HG02571 (cell line): ENCODE measurements around the gene PHACTR3.
"Not testable (repeated sequence)": the region's sequence is repeated elsewhere in the genome, so short reads cannot be mapped to it uniquely, and the experiment has no call there.

ENCODE experiments used
- ATAC-seq: cut with Tn5 transposase; IDR thresholded peaks from one replicate; pipeline ENCODE4 v1.9.1; 2021; ENCODE audit warnings: mild to moderate bottlenecking, moderate library complexity; ENCODE audit not compliant: unreplicated experiment

Gene PHACTR3

GRCh38 chr20:59603781-59604541 is at the start of gene PHACTR3:
PHACTR3 (plus strand) TSS chr20:59604540; CDS start chr20:59605015, 475 bp downstream.
- ATAC-seq: no peak

GRCh38 chr20:59557733-59558529 is 46.4 kb upstream of the PHACTR3 start:
- ATAC-seq: not testable (repeated sequence)

DNA sequence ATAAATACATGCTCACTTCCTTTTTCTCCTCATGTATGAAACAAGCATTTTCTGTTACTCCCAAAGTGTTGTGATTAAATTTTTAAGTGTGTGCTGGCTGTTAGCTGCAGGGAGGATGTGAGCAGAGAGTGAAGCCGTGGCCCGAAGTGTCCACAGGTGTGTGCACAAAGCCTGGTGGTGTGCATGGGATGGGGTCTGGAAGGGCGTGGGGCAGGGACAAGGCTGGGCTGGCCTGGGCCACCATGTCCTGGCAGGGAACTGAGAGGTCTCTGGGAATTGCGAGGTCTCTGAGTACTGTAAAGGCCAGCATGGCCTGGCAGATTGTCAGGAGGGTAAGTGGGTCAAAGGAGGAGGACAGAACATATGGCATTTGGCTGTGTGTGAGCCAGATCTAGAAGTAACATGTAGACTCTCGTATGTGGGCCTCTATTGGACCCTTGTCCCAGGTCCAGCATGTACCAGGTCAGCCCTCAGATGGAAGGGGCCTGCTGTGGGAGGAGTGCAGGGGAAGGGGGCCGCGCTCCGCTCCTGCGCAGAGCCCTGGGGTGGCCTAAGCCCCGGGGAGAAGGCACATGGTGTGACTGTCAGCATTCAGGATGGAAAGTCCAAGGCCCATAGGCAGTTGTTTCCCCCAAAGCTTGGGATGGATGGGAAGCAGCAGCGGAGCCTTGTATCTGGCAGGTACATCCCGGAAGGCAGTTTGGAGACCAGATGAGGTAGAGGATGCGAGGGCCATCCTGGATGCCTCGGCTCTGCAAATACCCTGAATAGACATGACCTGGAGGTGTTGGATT is 45.1 kb upstream of the PHACTR3 start:
- no peak for ATAC-seq

DNA sequence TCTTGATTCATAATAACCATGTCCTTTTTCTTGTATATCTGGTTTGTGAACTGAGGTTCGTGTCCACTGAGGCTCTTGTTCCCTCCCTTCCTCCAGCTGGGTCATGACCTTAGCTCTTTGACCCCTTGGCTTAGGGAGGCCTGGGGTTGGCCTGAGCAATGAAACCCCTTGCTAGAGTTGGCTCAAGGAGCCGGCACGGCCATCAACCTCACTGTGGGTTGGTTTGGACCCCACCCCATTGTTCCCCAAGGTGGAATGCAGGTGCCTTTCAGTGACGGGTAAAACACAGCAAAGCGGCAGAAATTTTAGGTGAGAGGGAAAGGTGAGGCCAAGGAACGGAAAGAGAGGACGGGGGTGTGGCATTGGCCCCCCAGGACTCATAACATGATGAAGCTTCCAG is 44.5 kb upstream of the PHACTR3 start:
- ATAC-seq: no peak

DNA sequence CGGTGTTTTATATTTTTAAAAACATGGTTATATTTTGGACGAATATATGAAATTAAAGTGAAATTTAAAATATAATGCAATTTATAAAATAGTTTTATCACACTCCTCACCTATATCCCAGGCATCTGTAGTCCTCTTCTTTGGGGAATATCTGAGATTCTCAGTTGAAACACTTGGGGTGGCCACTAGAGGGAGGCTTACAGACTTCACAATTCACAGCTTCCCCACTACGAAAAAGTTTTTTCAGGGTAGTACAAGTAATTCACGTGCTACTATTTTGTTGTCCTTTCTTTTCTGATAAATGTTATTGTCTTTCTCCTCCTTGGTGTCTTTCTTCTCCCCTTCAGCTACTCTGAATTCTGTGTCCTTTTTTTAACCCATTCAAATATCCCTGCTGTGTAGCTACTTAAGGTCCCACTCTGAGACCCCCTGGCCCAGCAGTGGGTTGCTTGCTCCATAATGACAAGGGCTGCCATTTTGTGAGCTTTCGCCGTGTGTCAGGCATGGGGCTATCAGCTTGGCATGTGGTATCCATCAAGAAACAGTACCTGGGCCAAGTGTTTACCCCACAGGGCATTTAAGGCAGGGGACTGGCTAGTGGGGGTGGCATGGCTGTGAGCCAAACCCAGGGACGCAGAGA is 43.6 kb upstream of the PHACTR3 start:
- ATAC-seq: no peak

DNA sequence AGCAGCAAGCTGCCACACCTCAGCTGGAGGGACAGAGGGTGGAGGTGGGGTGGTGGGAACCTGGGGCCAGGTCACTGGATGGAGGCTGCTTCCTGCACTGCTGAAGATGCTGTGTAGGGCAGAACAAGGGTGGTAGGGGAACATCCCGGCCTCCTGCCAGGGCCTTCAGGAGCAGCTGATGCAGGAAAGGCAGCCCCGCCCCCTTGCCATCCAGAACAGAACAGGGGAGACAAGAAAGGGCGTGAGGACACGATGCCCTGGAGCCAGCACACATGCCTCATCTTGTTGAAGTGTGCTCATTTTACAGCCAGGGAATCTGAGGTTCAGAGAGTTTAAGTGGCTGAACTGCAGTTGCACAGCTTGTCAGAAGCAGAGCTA is 43.1 kb upstream of the PHACTR3 start:
- ATAC-seq: no peak

- no peak for ATAC-seq
Measured at GRCh38 chr20:59561614-59562277, 42.6 kb upstream of the PHACTR3 start.

- ATAC-seq: no peak
Measured at GRCh38 chr20:59564171-59564570, 40.2 kb upstream of the PHACTR3 start.

GRCh38 chr20:59564943-59565342 is 39.4 kb upstream of the PHACTR3 start:
- no peak for ATAC-seq

- ATAC-seq: no peak
Measured at GRCh38 chr20:59565768-59566461, 38.4 kb upstream of the PHACTR3 start.

DNA sequence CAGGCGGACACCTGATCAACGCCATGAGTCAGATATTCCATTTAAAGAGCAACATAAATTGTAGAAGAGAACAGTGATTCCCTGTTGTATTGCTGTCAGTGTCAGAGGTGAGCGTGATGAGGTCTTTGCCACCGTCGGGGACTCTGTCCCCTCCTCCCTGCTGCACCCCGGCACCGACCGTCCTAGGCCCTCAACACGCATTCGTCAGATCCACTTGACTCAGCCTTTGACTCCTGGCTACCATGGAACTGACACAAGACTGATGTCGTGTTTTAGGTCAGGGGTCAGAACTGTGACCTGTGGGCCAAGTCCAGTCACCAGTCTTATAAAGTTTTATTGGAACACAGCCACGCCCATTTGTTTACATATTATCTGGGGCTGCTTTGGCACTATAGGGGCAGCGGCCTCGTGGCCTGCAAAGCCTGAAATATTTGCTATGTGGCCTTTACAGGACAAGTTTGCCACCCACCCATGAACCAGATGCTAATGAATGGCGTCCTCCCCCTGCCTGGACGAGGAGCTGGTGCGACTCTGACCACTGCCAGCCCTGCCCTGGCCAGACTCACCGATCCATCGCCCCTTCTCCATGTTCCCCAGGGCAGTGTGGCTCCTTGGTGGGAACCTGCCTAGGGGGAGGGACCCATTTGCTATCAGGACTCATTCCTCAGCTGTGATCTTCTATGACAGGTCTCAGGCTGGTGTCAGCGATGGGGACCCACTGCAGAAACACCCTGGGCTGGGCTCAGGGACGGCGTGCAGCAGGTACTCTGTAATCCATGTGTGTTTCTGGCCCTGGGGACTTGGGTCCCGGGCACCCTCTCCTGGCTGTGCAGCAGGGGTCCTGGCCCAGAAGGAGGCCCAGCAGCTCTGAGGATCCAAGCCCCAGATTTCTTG is 37.5 kb upstream of the PHACTR3 start:
- no peak for ATAC-seq

DNA sequence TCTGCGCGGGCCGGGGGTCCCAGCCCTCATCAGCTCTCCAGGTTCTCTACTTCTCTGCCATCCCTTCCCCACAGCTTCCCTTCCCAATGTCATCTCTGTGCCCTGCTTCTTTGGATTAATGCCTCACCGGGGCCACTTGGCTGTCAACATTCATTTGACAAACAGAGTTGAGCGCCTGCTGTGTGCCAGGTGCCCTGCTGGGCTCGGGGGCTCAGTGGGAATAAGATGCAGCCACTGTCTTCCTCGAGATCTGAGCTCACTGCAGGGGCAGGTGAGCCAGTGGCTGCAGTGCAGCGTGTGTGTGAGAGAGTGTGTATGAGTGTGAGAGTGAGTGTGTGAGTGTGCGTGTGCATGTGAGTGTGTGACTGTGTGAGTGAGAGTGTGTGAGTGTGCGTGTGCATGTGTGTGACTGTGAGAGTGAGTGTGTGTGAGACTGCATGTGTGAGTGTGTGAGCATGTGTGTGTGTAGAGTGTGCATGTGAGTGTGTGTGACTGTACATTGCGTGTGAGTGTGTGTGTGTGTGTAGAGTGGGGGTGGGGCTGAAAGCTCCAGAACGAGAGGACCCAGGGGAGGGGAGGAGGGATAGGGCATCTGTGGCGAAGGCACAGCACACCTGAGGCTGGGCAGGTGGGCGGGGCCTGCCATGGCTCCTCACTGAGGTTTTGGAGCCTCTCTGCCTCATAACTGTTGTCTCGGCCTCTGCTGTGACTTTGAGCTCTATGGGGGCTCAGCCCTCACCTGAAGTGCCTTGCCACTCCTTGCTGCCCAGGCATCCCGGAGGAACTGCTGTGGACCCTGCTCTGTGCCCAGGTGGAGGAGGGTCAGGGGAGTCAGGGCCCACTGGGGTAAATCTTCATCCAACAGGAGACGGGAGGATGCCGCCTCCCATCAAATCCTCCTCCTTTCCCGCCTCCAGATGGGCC is 36.5 kb upstream of the PHACTR3 start:
- ATAC-seq: no peak

DNA sequence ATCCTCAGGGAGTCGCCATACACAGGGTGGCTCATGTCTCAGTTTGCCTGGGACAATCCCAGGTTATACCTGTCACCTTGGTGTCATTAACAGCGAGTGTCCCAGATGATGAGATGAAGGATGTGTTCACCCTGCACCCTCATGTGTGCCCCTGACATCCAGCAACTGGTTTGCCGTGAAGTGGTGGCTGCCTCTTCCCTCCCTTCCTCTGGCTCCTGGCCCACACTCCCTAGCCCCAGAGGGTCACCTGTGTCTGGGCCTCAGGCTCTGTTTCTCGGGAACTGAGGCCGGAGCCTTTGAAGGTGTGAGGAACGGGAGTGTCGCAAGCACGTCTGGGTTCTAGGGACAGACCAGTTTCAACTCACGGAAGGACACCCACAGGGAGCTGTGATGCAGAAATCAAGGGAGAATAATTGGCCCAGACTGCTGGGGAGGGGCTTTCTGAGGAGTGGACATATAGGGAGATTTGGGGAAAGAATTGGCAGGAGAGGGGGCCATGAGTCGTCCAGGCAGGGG is 35.8 kb upstream of the PHACTR3 start:
- ATAC-seq: no peak

DNA sequence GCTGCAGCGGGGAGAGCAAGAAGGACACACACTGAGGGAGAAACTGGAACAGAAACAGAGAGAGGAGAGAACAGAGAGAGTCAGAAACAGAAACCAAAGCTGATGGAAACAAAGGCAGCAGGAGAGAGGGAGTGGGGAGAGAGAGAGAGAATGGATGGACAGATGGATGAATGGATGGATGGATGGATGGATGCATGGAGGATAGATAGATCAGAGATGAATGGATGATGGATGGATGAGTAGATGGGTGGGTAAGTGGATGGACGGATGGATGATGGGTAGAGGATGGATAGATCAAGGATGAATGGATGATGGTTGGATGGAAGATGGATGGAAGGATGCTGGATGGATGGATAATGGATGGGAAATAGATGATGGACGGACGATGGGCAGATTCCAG is 35.0 kb upstream of the PHACTR3 start:
- no peak for ATAC-seq

GRCh38 chr20:59571151-59571550 is 33.2 kb upstream of the PHACTR3 start:
- ATAC-seq: no peak

DNA sequence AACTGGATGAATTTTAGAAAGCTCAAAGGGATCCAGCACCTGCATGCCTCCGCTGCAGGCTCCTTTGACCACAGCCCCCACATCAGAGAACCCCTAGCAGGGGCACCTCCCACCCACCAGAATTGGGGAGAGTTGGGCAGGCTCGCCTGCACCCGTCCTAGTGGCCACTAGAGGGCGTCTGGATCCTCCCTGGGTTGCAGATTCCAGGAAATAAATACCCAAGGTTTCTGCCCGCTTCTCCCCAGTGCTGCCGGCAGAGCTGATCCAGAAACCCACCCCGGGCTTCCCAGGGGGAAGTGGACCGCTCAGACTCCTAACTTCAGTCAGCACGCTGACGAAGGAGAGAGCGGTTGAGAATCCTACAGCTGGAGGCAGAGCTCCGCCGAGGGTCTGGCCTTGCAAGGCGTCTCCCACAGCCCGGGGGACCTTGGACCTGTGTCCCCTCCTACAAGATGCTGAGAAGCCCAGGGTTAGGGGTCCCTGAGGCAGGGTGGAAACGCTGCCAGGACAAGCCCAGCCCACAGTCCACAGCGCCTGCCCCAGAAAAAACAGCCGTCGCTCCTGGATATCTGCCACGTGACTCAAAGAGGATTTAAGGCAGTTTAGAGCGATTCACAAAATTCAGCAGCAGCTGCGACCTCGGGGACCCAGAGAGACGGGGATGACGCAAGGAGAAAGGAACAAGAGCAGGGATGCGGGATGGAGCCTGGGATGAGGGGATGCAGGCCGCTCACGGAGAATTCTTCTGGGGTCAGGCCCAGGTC is 32.6 kb upstream of the PHACTR3 start:
- peak; percentile 58 for ATAC-seq

- no peak for ATAC-seq
Measured at GRCh38 chr20:59572515-59572914, 31.8 kb upstream of the PHACTR3 start.
